HG03575 (cell line): ENCODE data around the gene APOBEC3C.
"Not testable (repeated sequence)": the region's sequence is repeated elsewhere in the genome, so short reads cannot be mapped to it uniquely, and the experiment has no call there.

Experiments
- ATAC-seq: cut with Tn5 transposase; IDR thresholded peaks from one replicate; pipeline ENCODE4 v1.9.1; 2021; ENCODE audit not compliant: unreplicated experiment, insufficient number of reproducible peaks, low FRiP score; ENCODE audit errors: extremely low read depth

The APOBEC3C gene

GRCh38 chr22:39013942-39014722 lies at the start of gene APOBEC3C:
Gene APOBEC3C (plus strand): TSS chr22:39014257. CDS start chr22:39014363, 106 bp downstream.
- ATAC-seq = no peak

- no peak for ATAC-seq
Measured at GRCh38 chr22:38964306-38964705, 49.8 kb upstream of the APOBEC3C start.

DNA sequence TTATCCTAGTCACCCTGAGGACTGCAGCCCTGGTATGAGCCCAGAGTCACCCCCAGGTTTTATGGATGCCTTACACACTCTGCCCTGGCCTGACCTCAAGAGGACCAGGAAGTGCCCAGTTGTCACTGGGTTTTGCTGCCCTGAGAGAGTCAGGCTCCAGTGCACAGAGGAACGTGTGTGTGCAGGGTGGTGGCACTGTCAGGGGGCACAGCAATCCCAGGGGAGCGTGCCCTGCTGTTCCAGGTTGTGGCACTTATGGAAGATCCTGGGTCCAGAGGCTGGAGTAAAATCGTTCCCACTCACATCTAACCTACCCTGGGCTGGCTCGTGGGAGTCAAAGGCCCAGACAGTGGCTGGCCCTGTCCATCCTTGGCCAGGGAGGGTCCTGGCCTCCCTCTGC lies 49.1 kb upstream of the APOBEC3C start:
- ATAC-seq = no peak

- no peak for ATAC-seq
Measured at GRCh38 chr22:38965614-38966379, 48.3 kb upstream of the APOBEC3C start.

- ATAC-seq = no peak
Measured at GRCh38 chr22:38966380-38966702, 47.7 kb upstream of the APOBEC3C start.

DNA sequence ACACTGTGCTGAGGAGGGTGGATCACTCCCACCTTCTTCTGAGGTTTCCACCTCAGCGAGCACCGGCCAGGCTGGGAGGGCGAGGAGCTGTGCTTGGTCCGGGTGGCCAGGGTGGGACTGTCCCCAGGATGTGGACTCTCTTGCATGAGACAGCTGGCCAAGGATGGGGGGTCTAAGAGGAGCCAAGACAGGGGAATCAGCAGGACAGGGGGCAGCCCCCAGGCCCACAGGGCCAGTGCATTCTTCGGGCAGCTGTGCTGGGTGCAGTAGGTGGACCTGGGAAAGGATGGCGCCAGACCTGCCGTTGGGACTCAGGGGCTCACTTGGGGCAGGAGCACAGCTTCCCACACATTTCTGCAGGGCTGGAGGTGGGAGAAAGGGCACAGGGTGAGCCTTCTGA lies 47.1 kb upstream of the APOBEC3C start:
- no peak for ATAC-seq

- ATAC-seq = no peak
Measured at GRCh38 chr22:38967451-38968450, 46.3 kb upstream of the APOBEC3C start.

- no peak for ATAC-seq
Measured at GRCh38 chr22:38968801-38969200, 45.3 kb upstream of the APOBEC3C start.

GRCh38 chr22:38970551-38970950 lies 43.5 kb upstream of the APOBEC3C start:
- no peak for ATAC-seq

DNA sequence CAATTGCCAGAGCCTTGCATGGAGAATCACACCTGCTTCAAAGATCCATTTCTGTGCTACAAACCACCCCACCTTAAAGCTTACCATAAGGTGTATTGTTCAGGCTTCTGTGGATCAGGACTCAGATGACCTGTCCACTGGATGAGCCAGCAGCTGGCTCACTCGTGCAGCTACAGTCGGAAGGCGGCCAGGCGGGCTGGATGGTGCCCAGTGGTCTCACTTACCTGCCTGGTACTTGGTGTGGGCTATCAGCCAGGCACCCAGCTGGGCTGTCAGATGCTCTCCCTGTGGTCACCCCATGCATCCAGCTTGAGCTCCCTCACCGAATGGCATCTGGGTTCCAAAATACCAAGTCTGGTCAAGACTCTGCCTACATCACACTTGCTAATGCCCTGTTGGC lies 42.9 kb upstream of the APOBEC3C start:
- ATAC-seq = no peak

- ATAC-seq = no peak
Measured at GRCh38 chr22:38971791-38972190, 42.3 kb upstream of the APOBEC3C start.

GRCh38 chr22:38972558-38972957 lies 41.5 kb upstream of the APOBEC3C start:
- ATAC-seq = no peak

GRCh38 chr22:38973289-38974169 lies 40.5 kb upstream of the APOBEC3C start:
- no peak for ATAC-seq

- no peak for ATAC-seq
Measured at GRCh38 chr22:38974170-38974825, 39.8 kb upstream of the APOBEC3C start.

GRCh38 chr22:38974826-38975175 lies 39.3 kb upstream of the APOBEC3C start:
- ATAC-seq = no peak

DNA sequence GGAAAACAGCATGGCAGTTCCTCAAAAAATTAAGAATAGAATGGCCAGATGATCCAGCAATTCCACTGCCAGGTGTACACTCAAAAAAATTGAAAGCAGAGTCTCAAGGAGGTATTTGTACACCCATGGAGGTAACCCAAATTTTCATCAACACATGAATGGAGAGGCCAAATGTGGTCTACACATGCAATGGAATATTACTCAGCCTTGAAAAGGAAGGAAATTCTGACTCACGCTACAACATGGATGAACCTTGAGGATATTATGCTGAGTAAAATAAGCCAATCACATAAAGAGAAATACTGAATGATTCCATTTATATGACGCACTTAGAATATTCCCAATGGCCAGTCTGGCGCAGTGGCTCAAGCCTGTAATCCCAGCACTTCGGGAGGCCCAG lies 36.8 kb upstream of the APOBEC3C start:
- not testable (repeated sequence) for ATAC-seq

DNA sequence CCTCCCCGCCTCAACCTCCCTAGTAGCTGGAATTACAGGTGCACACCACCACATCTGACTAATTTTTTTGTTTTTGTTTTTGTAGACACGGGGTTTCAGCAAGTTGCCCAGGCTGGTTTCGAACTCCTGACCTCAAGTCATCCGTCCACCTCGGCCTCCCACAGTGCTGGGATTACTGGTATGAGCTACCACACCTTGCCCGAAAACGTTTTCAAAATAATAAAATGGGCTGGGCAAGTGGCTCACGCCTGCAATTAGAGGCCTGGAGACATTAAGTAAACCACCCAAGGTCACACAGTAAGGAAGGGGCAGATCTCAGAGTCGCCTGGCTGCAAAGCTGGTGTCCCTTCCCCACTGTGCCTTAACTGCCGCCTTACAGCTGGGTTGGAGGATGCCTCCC lies 33.5 kb upstream of the APOBEC3C start:
- ATAC-seq = not testable (repeated sequence)
